ENCODE data around the gene ERICH6.

The ERICH6 gene

DNA sequence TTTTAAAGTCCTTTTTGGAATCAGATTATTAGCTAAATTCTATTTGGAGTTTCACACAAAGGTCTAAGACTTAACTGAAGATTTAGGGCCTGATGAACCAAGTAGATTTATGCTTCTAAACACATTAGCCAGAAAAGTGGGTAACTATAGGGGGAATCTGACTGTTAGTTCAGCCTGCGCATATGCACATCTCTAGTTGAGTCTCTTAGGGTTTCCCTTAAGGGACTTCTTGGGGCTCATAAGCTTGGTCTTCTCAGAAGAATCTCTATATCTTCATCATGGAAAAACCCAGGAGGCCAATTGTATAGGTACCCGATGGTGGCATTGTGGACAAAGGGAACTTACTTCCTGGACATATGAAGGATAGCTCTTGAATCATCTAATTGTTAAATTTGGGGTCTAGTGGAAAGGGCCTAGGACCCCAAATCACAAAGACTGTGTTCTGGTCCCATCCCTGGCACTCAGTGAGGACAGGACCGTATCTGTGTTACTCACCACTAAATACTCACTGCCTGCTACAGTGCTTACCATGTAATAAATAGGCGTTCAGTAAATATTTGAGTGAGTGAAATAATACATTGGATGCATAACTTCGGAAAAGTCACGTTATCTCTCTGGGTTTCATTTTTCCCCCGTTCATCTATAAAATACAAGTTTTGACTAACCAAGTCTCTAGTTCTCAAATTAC lies 83.6 kb downstream of the ERICH6 start:
- no peaks in the 10 kb centered on the region for H3K27me3 ChIP-seq (ENCODE audit: insufficient read depth, low read depth)
- 0 out of 2 replicates have a peak, but pooled peaks cover 8% of the 10 kb centered on the region for H3K36me3 ChIP-seq (ENCODE audit: insufficient read depth)
- H4K20me1 ChIP-seq (ENCODE audit: insufficient read depth), result peaks cover 37% of the 10 kb centered on the region
- H3K79me2 ChIP-seq (ENCODE audit: insufficient read depth, low read depth), result peaks cover 81% of the 10 kb centered on the region
- H2AFZ ChIP-seq (ENCODE audit: low read depth), result no peak overlapping the region
- TF ChIP-seq, protein P1, sequence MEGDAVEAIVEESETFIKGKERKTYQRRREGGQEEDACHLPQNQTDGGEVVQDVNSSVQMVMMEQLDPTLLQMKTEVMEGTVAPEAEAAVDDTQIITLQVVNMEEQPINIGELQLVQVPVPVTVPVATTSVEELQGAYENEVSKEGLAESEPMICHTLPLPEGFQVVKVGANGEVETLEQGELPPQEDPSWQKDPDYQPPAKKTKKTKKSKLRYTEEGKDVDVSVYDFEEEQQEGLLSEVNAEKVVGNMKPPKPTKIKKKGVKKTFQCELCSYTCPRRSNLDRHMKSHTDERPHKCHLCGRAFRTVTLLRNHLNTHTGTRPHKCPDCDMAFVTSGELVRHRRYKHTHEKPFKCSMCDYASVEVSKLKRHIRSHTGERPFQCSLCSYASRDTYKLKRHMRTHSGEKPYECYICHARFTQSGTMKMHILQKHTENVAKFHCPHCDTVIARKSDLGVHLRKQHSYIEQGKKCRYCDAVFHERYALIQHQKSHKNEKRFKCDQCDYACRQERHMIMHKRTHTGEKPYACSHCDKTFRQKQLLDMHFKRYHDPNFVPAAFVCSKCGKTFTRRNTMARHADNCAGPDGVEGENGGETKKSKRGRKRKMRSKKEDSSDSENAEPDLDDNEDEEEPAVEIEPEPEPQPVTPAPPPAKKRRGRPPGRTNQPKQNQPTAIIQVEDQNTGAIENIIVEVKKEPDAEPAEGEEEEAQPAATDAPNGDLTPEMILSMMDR (conservative IDR thresholded peaks at IDR 0.05; ENCODE audit: low read depth, low read length), result no peak
- H3K27ac ChIP-seq, result no peak overlapping the region
- H3K4me1 ChIP-seq (ENCODE audit: low read depth, poor library complexity, severe bottlenecking), result peaks cover 36% of the 10 kb centered on the region
- no peak overlapping the region for H3K9ac ChIP-seq
- no peak overlapping the region for H3K4me2 ChIP-seq
- H3K4me3 ChIP-seq (IDR thresholded peaks at IDR 0.05; ENCODE audit: insufficient read depth, low read depth, low read length), result no peak overlapping the region

GRCh38 chr3:150613709-150614480 lies 89.8 kb downstream of the ERICH6 start:
- Histone ChIP-seq H2AFZ (ENCODE audit: low read depth) (no peak overlapping the region), H3K27me3 (ENCODE audit: insufficient read depth, low read depth) (no peaks in the 10 kb centered on the region), H3K36me3 (ENCODE audit: insufficient read depth) (peaks cover 13% of the 10 kb centered on the region; the same call in 1 of the 2 replicates), H3K9ac (no peak overlapping the region), H3K27ac (no peak overlapping the region), H3K4me2 (no peak overlapping the region), H4K20me1 (ENCODE audit: insufficient read depth) (peaks cover 53% of the 10 kb centered on the region), H3K79me2 (ENCODE audit: insufficient read depth, low read depth) (peaks cover 82% of the 10 kb centered on the region), H3K4me1 (ENCODE audit: low read depth, poor library complexity, severe bottlenecking) (peaks cover 55% of the 10 kb centered on the region), H3K4me3 (IDR thresholded peaks at IDR 0.05; ENCODE audit: insufficient read depth, low read depth, low read length) (no peak overlapping the region)
- TF ChIP-seq, protein P1 (conservative IDR thresholded peaks at IDR 0.05; ENCODE audit: low read depth, low read length), result no peak

GRCh38 chr3:150613034-150613433 lies 90.7 kb downstream of the ERICH6 start:
- Histone ChIP-seq H3K79me2 (ENCODE audit: insufficient read depth, low read depth) (peaks cover 82% of the 10 kb centered on the region), H3K4me1 (ENCODE audit: low read depth, poor library complexity, severe bottlenecking) (peaks cover 63% of the 10 kb centered on the region), H4K20me1 (ENCODE audit: insufficient read depth) (peaks cover 61% of the 10 kb centered on the region), H3K4me3 (IDR thresholded peaks at IDR 0.05; ENCODE audit: insufficient read depth, low read depth, low read length) (no peak overlapping the region), H2AFZ (ENCODE audit: low read depth) (no peak overlapping the region), H3K36me3 (ENCODE audit: insufficient read depth) (peaks cover 6% of the 10 kb centered on the region; the same call in 1 of the 2 replicates), H3K4me2 (peak overlapping the region; percentile 30; the same call in 1 of the 2 replicates), H3K9ac (no peak overlapping the region), H3K27ac (no peak overlapping the region), H3K27me3 (ENCODE audit: insufficient read depth, low read depth) (no peaks in the 10 kb centered on the region)
- TF ChIP-seq, protein P1 (conservative IDR thresholded peaks at IDR 0.05; ENCODE audit: low read depth, low read length), result no peak

GRCh38 chr3:150612494-150612893 lies 91.2 kb downstream of the ERICH6 start:
- Histone ChIP-seq H3K27ac (no peak overlapping the region), H3K79me2 (ENCODE audit: insufficient read depth, low read depth) (peaks cover 82% of the 10 kb centered on the region), H3K4me3 (IDR thresholded peaks at IDR 0.05; ENCODE audit: insufficient read depth, low read depth, low read length) (no peak overlapping the region), H3K27me3 (ENCODE audit: insufficient read depth, low read depth) (no peaks in the 10 kb centered on the region), H3K9ac (no peak overlapping the region), H3K4me2 (peak overlapping the region; percentile 30; the same call in 1 of the 2 replicates), H4K20me1 (ENCODE audit: insufficient read depth) (peaks cover 66% of the 10 kb centered on the region), H3K4me1 (ENCODE audit: low read depth, poor library complexity, severe bottlenecking) (peaks cover 68% of the 10 kb centered on the region), H3K36me3 (ENCODE audit: insufficient read depth) (peaks cover 8% of the 10 kb centered on the region; the same call in 1 of the 2 replicates), H2AFZ (ENCODE audit: low read depth) (no peak overlapping the region)
- TF ChIP-seq, protein P1 (conservative IDR thresholded peaks at IDR 0.05; ENCODE audit: low read depth, low read length), result no peak

Measured in KMS-11 (cell line).